ENCODE data around the gene RANGRF.

- TF ChIP-seq SUZ12 (IDR thresholded peaks at IDR 0.05; ENCODE audit: extremely low read depth, insufficient read depth, insufficient read length) (no peak), ZNF274 (IDR thresholded peaks at IDR 0.05; ENCODE audit: low read depth, low read length) (no peak), YY1 (IDR thresholded peaks at IDR 0.05; ENCODE audit: insufficient read depth, insufficient read length) (no peak)
Observed at GRCh38 chr17:8300627-8301242, 12.3 kb downstream of the RANGRF start.
